GM19467 (cell line): ENCODE measurements around the gene CAPN10.

ENCODE experiments used
- ATAC-seq: cut with Tn5 transposase; IDR thresholded peaks from one replicate; pipeline ENCODE4 v1.9.1; 2021; ENCODE audit warnings: mild to moderate bottlenecking, moderate library complexity; ENCODE audit not compliant: unreplicated experiment

The CAPN10 gene

DNA sequence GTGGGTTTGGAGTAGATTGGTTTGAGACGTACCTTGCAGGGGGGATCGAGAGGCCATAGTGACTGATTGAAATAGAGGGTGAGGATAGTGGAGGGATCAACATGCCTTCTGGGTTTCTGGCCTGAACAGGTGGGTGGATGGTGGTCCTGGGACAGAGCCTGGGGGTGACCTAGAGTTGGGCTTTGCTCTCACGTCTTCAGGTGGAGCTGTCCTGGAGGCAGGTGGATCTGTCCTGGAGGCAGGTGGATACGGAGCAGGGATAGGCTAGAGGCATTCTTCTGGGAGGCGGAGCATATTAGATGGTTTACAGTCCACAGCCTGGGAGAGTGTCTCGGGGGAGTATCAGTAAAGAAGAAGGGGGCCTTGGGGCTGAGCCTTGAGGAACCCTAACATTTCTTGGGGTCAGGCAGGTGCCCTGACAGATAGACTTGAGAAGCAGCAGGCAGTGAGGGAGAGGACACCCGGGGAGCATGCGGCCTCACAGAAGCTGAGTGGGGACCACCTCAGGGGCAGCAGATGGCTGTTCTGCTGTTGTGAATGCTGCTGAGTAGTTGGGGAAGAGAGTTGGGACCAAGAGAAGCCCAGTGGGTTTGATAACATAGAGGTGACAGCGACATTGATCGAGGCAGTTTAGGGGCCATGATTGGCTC is 1.6 kb downstream of the CAPN10 start:
- ATAC-seq: no peak

GRCh38 chr2:240588669-240589068 is 2.1 kb downstream of the CAPN10 start:
- ATAC-seq: no peak

DNA sequence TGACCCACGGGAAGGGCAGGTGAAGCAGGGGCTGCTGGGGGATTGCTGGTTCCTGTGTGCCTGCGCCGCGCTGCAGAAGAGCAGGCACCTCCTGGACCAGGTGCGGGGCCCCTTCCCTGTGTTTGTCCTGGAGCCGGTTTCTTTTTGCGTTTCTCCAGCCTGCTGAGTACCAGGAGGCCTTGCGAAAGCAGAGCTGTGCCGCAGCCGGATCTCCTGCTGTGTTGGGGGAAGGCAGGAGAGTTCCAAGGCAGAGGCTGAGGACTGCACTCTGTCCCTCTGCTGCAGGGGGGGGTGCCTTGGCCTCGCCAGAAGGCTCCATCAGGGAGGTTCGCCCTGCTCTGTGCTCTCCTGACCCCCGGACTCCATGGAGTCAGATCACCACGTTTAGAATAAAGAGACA is 2.8 kb downstream of the CAPN10 start:
- ATAC-seq: no peak

- ATAC-seq: no peak
These were observed 3.5 kb downstream of the CAPN10 start for GRCh38 chr2:240589850-240590525.

DNA sequence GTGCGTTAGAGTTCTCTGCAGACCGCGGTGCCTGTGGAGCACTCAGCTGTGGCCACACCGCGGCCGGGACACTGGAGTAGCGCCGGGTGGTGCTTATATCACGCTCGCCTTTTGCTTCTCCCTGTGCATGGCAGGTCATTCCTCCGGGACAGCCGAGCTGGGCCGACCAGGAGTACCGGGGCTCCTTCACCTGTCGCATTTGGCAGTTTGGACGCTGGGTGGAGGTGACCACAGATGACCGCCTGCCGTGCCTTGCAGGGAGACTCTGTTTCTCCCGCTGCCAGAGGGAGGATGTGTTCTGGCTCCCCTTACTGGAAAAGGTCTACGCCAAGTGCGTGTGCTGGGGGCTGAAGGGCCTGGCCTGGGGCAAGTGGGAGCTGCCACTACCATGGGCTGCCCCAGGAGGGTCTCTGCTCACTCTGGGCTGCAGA is 4.2 kb downstream of the CAPN10 start:
- ATAC-seq: no peak

DNA sequence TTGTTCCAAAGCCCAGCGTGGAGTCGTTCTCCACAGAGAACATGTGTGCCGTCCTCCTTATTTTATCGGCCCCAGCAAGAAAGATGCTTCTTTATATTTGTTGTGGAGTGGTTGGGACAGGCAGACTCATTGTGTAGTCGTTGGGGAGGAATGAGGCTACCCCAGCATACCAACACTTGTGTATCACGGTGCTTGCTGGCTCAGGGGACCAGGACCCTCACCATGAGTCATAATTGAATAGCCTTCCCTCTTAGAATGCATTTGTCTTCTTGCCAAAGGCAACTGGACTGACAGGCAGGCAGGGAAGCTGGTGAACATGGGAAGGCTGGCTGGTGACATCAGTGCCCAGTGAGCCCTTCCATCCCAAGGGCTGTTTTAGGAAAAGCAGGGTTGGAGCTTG is 4.7 kb downstream of the CAPN10 start:
- ATAC-seq: no peak

- ATAC-seq: no peak
These were observed 5.2 kb downstream of the CAPN10 start for GRCh38 chr2:240591784-240592183.

- no peak for ATAC-seq
These were observed 6.6 kb downstream of the CAPN10 start for GRCh38 chr2:240593026-240593702.

GRCh38 chr2:240593703-240594451 is 7.3 kb downstream of the CAPN10 start:
- ATAC-seq: no peak

GRCh38 chr2:240594511-240595380 is 8.2 kb downstream of the CAPN10 start:
- ATAC-seq: no peak

DNA sequence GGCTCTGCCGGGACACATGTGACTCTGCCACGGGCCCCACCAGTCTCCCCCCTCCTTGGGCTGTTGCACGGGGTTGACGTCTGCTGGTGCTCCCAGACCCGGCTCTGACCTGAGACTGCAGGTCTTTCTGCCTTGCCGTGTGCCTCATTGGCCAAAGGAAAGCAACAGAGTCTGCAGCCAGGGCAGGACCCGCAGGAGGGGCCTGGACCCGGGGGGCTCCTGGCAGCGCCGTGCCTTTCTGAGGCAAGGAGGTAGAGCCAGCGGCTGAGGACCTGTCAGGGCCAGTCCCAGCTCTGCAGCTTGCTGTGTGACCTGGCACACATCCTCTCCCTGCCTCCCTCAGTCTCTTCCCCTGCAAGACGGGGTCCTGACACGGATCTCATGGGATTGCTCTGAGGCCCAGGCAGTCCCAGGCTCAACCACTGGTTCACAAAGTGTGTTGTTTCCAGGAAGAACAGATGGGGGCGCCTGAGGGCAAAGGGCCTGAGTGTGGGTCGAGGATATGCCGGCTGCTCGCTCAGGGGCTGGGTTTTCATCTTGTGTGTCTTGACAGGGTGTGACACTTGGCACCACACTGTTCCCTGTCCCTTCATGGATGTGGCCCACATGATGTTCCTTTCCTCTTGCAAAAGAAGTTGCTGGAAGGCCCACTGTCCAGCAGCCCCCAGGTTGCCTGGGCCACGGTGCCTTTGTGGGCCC is 9.0 kb downstream of the CAPN10 start:
- ATAC-seq: no peak

DNA sequence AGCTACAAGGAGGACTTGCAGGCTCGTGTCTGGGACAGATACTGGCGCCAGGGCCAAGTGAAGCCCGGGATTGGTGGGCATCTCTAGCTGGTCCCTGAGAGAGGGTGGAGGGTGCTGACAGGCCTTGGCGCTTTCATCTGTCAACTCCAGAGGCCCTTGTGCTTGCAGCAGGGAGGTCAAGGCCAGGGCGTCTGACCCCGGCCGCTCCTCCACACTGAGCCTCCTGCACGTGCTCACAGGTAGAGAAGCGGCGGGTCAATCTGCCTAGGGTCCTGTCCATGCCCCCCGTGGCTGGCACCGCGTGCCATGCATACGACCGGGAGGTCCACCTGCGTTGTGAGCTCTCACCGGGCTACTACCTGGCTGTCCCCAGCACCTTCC is 9.5 kb downstream of the CAPN10 start:
- no peak for ATAC-seq

- no peak for ATAC-seq
These were observed 10.0 kb downstream of the CAPN10 start for GRCh38 chr2:240596491-240596931.

- ATAC-seq: no peak
These were observed 10.5 kb downstream of the CAPN10 start for GRCh38 chr2:240597054-240597418.

DNA sequence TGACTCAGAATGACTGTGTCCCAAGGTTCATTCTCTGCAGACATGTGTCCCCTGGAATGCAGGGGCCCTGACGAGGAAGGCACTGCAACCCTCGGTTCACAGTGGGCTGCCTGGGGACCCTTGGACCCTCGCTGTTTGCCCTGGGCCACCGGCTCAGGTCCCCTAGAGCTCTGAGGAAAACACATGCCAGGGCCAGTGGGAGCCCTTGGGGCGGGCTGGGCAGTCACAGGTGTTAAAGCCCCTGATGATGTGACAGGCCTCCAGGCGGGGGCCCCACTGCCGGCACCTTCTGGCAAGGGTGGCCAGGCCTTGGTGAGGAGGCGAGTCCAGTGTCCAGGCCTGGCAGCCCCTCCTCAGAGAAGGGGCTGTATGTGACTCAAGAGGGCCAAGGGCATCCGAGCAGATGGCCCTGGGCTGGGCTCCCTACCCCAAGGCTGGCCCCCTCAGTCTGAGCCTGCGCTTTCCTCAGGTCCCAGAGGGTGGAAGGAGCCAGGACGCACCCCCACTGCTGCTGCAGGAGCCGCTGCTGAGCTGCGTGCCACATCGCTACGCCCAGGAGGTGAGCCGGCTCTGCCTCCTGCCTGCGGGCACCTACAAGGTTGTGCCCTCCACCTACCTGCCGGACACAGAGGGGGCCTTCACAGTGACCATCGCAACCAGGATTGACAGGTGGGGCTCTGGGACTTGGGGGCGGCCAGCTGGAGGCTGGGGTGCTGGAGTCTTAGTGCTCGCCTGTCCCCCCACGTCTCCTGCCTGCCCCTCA is 11.1 kb downstream of the CAPN10 start:
- no peak for ATAC-seq

DNA sequence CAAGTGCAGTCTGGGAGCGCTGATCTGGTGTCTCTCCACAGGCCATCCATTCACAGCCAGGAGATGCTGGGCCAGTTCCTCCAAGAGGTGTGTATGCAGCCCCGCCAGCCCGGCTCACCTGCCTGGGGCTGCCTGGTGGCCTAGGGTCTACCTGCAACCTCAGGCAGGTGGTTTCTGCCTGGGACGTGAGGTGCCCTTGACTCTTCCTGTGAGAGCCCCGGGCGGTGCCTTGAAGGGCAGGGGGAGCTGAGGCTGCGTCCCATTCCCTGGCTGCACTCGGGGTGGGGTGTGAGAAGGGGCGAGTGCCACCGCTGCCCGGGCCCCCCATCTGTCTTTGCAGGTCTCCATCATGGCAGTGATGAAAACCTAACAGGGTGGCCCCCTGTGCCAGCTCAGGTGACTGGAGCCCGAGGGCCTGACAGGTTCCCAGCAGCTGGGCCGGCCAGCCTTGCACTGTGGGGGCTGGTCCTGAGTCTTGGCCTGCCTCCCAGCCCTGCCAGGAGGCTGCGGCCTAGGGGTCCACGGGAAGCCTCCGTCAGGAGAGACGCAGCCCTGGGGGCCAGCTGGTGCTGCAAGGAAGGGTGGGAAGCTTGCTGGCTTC is 11.9 kb downstream of the CAPN10 start:
- no peak for ATAC-seq

GRCh38 chr2:240599141-240599583 is 12.6 kb downstream of the CAPN10 start:
- no peak for ATAC-seq

GRCh38 chr2:240600451-240600961 is 14.0 kb downstream of the CAPN10 start:
- ATAC-seq: no peak
